ENCODE results near the gene GALNT16. TPM values are rescaled to one million over a fixed set of nuclear protein-coding genes. Genes with fewer than 3 reads are reported as not detected.

GALNT16 gene
- polyA plus RNA-seq, 3 donors = 0.01 TPM; not detected in 2

DNA sequence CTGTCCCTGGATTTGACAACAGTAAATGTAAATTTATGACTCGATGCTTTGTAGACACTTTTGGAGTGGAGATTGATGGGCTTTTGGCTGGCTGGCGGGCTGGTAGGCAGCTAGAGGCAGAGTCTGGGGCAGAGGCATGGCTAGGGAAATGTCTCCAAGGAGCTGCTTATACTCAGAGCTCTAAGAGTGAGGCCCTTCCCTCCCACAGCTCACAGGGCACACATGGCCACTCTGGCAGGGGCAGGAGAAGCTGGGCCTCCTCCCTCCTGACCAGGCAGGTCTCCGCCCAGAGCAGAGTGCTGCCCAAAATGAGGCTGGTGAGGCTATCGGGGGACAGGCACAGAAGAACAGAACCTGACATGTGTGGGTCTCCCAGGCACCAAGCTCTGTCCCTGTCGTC, 67.5 kb downstream of the GALNT16 start:
- no peaks in the 10 kb centered on the region for H3K4me1 ChIP-seq (ENCODE audit: control insufficient read depth in 1 of 2, insufficient read depth in 2 of 2, low read length in 2 of 2)
- H3K27me3 ChIP-seq (ENCODE audit: control insufficient read depth in 2 of 2, insufficient read depth in 2 of 2, low read length in 2 of 2) = peaks cover 0 to 2% of the 10 kb centered on the region in 2 donors
- TF ChIP-seq, protein P1, sequence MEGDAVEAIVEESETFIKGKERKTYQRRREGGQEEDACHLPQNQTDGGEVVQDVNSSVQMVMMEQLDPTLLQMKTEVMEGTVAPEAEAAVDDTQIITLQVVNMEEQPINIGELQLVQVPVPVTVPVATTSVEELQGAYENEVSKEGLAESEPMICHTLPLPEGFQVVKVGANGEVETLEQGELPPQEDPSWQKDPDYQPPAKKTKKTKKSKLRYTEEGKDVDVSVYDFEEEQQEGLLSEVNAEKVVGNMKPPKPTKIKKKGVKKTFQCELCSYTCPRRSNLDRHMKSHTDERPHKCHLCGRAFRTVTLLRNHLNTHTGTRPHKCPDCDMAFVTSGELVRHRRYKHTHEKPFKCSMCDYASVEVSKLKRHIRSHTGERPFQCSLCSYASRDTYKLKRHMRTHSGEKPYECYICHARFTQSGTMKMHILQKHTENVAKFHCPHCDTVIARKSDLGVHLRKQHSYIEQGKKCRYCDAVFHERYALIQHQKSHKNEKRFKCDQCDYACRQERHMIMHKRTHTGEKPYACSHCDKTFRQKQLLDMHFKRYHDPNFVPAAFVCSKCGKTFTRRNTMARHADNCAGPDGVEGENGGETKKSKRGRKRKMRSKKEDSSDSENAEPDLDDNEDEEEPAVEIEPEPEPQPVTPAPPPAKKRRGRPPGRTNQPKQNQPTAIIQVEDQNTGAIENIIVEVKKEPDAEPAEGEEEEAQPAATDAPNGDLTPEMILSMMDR (IDR thresholded peaks at IDR 0.05) = no peak
- H3K27me3 Mint-ChIP-seq (ENCODE audit: low read depth in 3 of 3) = peaks cover 8 to 19% (median 12%) of the 10 kb centered on the region in 3 donors
- H3K4me3 ChIP-seq (replicated peaks in 1 of 3; ENCODE audit: low read depth in 2 of 3, low read length in 3 of 3) = no peak overlapping the region
- H3K9me3 ChIP-seq (replicated peaks in 1 of 2; ENCODE audit: control insufficient read depth in 1 of 2, insufficient read depth in 1 of 2, low read length in 2 of 2) = no peaks in the 10 kb centered on the region
- H3K27ac ChIP-seq (ENCODE audit: low read depth in 1 of 2, low read length in 2 of 2) = no peak overlapping the region
- WGBS (ENCODE audit: insufficient coverage) = 65% methylated on average over 3 of the region's 5 CpGs
- no peak overlapping the region for H3K4me3 Mint-ChIP-seq
- no peak overlapping the region for H3K27ac Mint-ChIP-seq
- H3K36me3 ChIP-seq (replicated peaks in 1 of 2; ENCODE audit: control insufficient read depth in 1 of 2, insufficient read depth in 2 of 2, low read length in 2 of 2) = no peaks in the 10 kb centered on the region
- H3K4me2 ChIP-seq (replicated peaks; ENCODE audit: extremely low read depth, low read length, poor library complexity, severe bottlenecking) = no peak overlapping the region
- intact Hi-C loops (cut with micrococcal nuclease) = no loop called here
- no peaks in the 10 kb centered on the region for H4K20me1 ChIP-seq (ENCODE audit: insufficient read depth, low read length)
- no peak overlapping the region for H2AFZ ChIP-seq (ENCODE audit: insufficient read depth, low read depth, low read length, poor library complexity, severe bottlenecking)
- no peaks in the 10 kb centered on the region for H3K79me2 ChIP-seq (ENCODE audit: insufficient read depth, low read length)
- DNase-seq = no peak
- no peaks in the 10 kb centered on the region for H3K36me3 Mint-ChIP-seq
- H3K9ac ChIP-seq (ENCODE audit: insufficient read depth, low read length, poor library complexity, severe bottlenecking) = no peak overlapping the region
- no peaks in the 10 kb centered on the region for H3K4me1 Mint-ChIP-seq
- no peaks in the 10 kb centered on the region for H3K9me3 Mint-ChIP-seq

DNA sequence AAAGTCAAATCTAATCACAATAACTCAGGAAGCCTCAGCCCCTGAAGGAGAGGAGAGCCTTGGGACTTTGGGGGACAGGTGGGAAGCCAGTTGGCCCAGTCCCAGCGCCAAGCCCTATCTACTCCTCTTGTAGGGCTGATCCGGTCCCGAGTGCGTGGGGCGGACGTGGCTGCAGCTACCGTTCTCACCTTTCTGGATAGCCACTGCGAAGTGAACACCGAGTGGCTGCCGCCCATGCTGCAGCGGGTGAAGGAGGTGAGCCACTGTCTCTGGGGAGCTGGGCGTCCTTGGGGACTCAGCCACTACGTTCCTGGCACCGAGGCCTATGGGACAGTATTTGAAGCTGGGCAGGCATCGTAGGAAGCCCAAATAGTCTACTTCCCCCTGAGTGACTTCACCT, 68.4 kb downstream of the GALNT16 start:
- Histone ChIP-seq H3K4me1 (ENCODE audit: control insufficient read depth in 1 of 2, insufficient read depth in 2 of 2, low read length in 2 of 2) (no peaks in the 10 kb centered on the region), H2AFZ (ENCODE audit: insufficient read depth, low read depth, low read length, poor library complexity, severe bottlenecking) (no peak overlapping the region), H4K20me1 (ENCODE audit: insufficient read depth, low read length) (no peaks in the 10 kb centered on the region), H3K36me3 (replicated peaks in 1 of 2; ENCODE audit: control insufficient read depth in 1 of 2, insufficient read depth in 2 of 2, low read length in 2 of 2) (no peaks in the 10 kb centered on the region), H3K27me3 (ENCODE audit: control insufficient read depth in 2 of 2, insufficient read depth in 2 of 2, low read length in 2 of 2) (peaks cover 0 to 2% of the 10 kb centered on the region in 2 donors), H3K9ac (ENCODE audit: insufficient read depth, low read length, poor library complexity, severe bottlenecking) (no peak overlapping the region), H3K4me2 (replicated peaks; ENCODE audit: extremely low read depth, low read length, poor library complexity, severe bottlenecking) (no peak overlapping the region), H3K27ac (ENCODE audit: low read depth in 1 of 2, low read length in 2 of 2) (no peak overlapping the region), H3K9me3 (replicated peaks in 1 of 2; ENCODE audit: control insufficient read depth in 1 of 2, insufficient read depth in 1 of 2, low read length in 2 of 2) (no peaks in the 10 kb centered on the region), H3K79me2 (ENCODE audit: insufficient read depth, low read length) (no peaks in the 10 kb centered on the region), H3K4me3 (replicated peaks in 1 of 3; ENCODE audit: low read depth in 2 of 3, low read length in 3 of 3) (no peak overlapping the region)
- no peaks in the 10 kb centered on the region for H3K36me3 Mint-ChIP-seq
- intact Hi-C loops (cut with micrococcal nuclease) = no loop called here
- no peaks in the 10 kb centered on the region for H3K9me3 Mint-ChIP-seq
- TF ChIP-seq, protein P1 (IDR thresholded peaks at IDR 0.05) = no peak
- no peak overlapping the region for H3K4me3 Mint-ChIP-seq
- 91% methylated on average over 14 of the region's 15 CpGs for WGBS (ENCODE audit: insufficient coverage)
- no peak overlapping the region for H3K27ac Mint-ChIP-seq
- DNase-seq = no peak
- H3K27me3 Mint-ChIP-seq (ENCODE audit: low read depth in 3 of 3) = peaks cover 8 to 15% (median 14%) of the 10 kb centered on the region in 3 donors
- H3K4me1 Mint-ChIP-seq = no peaks in the 10 kb centered on the region
